SK-N-SH treated with all-trans-retinoic acid at 6 μM for 48 hours (cell line): ENCODE measurements around the gene BEST1.

Experiments
- ARNTL ChIP-seq: fragments of 450-650 bp; formaldehyde crosslinking; IDR thresholded peaks from 2 replicates; pipeline ENCODE4 v1.5.0; 2020; ENCODE audit warnings: low read depth, mild to moderate bottlenecking, moderate library complexity, borderline replicate concordance
- ESRRG ChIP-seq: fragments of 250-450 bp; sonication (Bioruptor Pico); IDR thresholded peaks from 2 replicates; pipeline ENCODE4 v1.6.1; 2021; ENCODE audit warnings: mild to moderate bottlenecking
- TOX ChIP-seq: fragments of 250-450 bp; sonication (Bioruptor Pico); IDR thresholded peaks from 2 replicates; pipeline ENCODE4 v1.8.0; 2021; ENCODE audit warnings: mild to moderate bottlenecking, moderate library complexity, borderline replicate concordance
- ZC3H10 ChIP-seq: fragments of 250-450 bp; sonication (Bioruptor Pico); IDR thresholded peaks from 2 replicates; pipeline ENCODE4 v1.5.1; 2021; ENCODE audit warnings: mild to moderate bottlenecking, moderate library complexity
- ZFP3 ChIP-seq: fragments of 250-450 bp; sonication (Bioruptor Pico); IDR thresholded peaks from 2 replicates; pipeline ENCODE4 v1.5.0; 2020; ENCODE audit warnings: mild to moderate bottlenecking, moderate library complexity
- ZFP30 ChIP-seq: fragments of 450-650 bp; formaldehyde crosslinking; IDR thresholded peaks from 2 replicates; pipeline ENCODE4 v1.5.0; 2022; ENCODE audit warnings: mild to moderate bottlenecking, moderate library complexity
- ZNF565 ChIP-seq: fragments of 450-650 bp; formaldehyde crosslinking; conservative IDR thresholded peaks from 2 replicates; pipeline ENCODE4 v1.5.0; 2020; ENCODE audit warnings: low read depth, mild to moderate bottlenecking, moderate library complexity
- TF ChIP-seq, protein P1 (sequence below): fragments of 250-450 bp; sonication (Bioruptor Pico); IDR thresholded peaks from 2 replicates; pipeline ENCODE4 v1.8.0; 2020; ENCODE audit warnings: mild to moderate bottlenecking, moderate library complexity, borderline replicate concordance
- TF ChIP-seq, protein P2 (sequence below): fragments of 250-450 bp; sonication (Bioruptor Pico); IDR thresholded peaks from 2 replicates; pipeline ENCODE4 v1.5.1; 2021; ENCODE audit warnings: mild to moderate bottlenecking, moderate library complexity
- TF ChIP-seq, protein P3 (sequence below): fragments of 250-450 bp; sonication (Bioruptor Pico); IDR thresholded peaks from 2 replicates; pipeline ENCODE4 v1.8.0; 2021; ENCODE audit warnings: low read depth, mild to moderate bottlenecking, moderate library complexity, borderline replicate concordance

DNA sequence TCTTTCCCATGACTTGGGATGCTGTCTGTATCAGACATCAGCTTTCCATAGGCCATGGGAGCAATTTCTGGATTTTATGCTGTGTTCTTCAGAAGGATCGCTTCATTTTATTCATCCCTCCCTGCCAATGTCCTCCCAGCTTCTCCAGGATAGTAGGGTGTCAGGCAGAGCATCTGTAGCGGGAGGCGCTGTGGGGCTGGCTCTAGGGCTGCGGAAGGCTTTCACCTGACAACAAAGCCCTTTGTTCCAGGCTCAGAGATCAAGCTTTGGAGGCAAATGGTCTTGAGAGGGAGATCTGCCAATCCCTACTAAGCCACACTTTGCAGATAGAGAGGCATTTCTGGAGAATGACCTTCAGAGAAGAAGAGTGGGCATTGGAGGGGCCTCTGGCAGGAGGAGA is 46.8 kb downstream of the BEST1 start:
- no peak for TF ChIP-seq ZC3H10
- no peak for TF ChIP-seq ZNF565 (CRISPR knock-in tag)
- TF ChIP-seq, protein P1, sequence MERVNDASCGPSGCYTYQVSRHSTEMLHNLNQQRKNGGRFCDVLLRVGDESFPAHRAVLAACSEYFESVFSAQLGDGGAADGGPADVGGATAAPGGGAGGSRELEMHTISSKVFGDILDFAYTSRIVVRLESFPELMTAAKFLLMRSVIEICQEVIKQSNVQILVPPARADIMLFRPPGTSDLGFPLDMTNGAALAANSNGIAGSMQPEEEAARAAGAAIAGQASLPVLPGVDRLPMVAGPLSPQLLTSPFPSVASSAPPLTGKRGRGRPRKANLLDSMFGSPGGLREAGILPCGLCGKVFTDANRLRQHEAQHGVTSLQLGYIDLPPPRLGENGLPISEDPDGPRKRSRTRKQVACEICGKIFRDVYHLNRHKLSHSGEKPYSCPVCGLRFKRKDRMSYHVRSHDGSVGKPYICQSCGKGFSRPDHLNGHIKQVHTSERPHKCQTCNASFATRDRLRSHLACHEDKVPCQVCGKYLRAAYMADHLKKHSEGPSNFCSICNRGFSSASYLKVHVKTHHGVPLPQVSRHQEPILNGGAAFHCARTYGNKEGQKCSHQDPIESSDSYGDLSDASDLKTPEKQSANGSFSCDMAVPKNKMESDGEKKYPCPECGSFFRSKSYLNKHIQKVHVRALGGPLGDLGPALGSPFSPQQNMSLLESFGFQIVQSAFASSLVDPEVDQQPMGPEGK: no peak
- TF ChIP-seq ZFP3 (CRISPR knock-in tag): no peak
- no peak for TF ChIP-seq TOX (CRISPR knock-in tag)
- TF ChIP-seq, protein P2, sequence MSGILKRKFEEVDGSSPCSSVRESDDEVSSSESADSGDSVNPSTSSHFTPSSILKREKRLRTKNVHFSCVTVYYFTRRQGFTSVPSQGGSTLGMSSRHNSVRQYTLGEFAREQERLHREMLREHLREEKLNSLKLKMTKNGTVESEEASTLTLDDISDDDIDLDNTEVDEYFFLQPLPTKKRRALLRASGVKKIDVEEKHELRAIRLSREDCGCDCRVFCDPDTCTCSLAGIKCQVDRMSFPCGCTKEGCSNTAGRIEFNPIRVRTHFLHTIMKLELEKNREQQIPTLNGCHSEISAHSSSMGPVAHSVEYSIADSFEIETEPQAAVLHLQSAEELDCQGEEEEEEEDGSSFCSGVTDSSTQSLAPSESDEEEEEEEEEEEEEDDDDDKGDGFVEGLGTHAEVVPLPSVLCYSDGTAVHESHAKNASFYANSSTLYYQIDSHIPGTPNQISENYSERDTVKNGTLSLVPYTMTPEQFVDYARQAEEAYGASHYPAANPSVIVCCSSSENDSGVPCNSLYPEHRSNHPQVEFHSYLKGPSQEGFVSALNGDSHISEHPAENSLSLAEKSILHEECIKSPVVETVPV: no peak
- no peak for TF ChIP-seq ESRRG (CRISPR knock-in tag)
- no peak for TF ChIP-seq ARNTL (CRISPR knock-in tag)
- TF ChIP-seq ZFP30 (CRISPR knock-in tag): no peak
- TF ChIP-seq, protein P3, sequence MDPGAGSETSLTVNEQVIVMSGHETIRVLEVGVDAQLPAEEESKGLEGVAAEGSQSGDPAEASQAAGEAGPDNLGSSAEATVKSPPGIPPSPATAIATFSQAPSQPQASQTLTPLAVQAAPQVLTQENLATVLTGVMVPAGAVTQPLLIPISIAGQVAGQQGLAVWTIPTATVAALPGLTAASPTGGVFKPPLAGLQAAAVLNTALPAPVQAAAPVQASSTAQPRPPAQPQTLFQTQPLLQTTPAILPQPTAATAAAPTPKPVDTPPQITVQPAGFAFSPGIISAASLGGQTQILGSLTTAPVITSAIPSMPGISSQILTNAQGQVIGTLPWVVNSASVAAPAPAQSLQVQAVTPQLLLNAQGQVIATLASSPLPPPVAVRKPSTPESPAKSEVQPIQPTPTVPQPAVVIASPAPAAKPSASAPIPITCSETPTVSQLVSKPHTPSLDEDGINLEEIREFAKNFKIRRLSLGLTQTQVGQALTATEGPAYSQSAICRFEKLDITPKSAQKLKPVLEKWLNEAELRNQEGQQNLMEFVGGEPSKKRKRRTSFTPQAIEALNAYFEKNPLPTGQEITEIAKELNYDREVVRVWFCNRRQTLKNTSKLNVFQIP (CRISPR knock-in tag): no peak
